Right renal cortex interstitium (tissue), 3 donors: ENCODE data around the gene PMS2. TPM values are rescaled to one million over a fixed set of nuclear protein-coding genes. Genes with fewer than 3 reads are reported as not detected.
A peak's percentile ranks its signal among the peaks of the same experiment; 100 is the strongest.
"Not testable (repeated sequence)": the region's sequence is repeated elsewhere in the genome, so short reads cannot be mapped to it uniquely, and the experiment has no call there.

ENCODE experiments used
- DNase-seq, 3 donors: peaks; one replicate each; pipeline ENCODE4 v3.0.0-alpha.2; 2013; ENCODE audit warnings: low read depth in 3 of 3, low spot score in 2 of 3
- polyA plus RNA-seq, 3 donors: library from polyadenylated mRNA; unstranded; fragments of 120-200 nt; gene quantifications; one replicate each; pipeline ENCODE4 v1.2.1, GENCODE V29; 2013; ENCODE audit not compliant: insufficient read length in 3 of 3

The PMS2 gene
- polyA plus RNA-seq, result 10 to 100 TPM; 21.6 to 24.3 (median 23.8) TPM

DNA sequence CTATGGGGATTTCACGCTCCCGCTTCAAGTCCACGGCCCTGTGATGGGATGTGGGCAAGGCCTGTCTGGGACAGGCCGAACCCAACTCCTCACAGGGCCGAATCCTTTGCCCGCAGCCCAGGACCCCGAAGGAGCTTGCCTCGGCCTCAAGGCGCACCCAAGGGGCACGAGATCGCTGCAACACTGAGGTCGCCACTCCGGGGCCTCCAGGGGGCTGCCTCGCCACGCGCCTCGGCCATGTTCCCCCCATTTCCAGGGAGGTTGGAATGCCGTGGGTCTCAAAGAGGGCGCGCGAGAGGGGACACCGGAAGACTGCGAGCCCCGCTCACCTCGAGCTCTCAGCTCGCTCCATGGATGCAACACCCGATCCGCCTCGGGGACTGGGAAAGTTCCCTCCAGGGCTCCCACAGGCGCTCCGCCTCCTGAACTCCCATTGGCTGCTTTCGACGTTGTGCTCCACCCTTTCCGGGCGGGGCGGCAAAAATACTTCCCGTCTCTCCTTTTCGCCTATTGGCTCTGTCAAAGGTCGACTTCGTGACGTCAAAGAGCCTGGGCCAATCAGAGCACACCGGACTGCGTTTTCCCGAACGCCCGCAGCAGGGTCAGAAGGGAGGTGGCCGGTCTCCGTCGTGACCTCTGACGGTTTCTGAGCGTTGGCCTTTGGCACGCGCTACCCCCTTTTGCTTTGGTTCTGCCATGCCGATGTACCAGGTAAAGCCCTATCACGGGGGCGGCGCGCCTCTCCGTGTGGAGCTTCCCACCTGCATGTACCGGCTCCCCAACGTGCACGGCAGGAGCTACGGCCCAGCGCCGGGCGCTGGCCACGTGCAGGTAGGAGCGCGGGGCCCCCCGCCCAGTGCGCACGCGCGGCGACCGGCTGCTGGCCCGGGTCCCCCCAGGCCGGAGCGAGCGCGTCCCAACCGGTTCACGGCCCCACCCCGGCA, at the start of gene PMS2, which contains the start of gene AIMP2:
TSS of gene PMS2 (minus strand) at position 382 of the 944 bp plus-strand sequence. CDS start at position 352, 30 bp downstream.
TSS of gene AIMP2 (plus strand) at position 605 of the 944 bp plus-strand sequence. CDS start at position 697, 92 bp downstream.
- DNase-seq, result peak; percentile 99 to 100 (median 99)

DNA sequence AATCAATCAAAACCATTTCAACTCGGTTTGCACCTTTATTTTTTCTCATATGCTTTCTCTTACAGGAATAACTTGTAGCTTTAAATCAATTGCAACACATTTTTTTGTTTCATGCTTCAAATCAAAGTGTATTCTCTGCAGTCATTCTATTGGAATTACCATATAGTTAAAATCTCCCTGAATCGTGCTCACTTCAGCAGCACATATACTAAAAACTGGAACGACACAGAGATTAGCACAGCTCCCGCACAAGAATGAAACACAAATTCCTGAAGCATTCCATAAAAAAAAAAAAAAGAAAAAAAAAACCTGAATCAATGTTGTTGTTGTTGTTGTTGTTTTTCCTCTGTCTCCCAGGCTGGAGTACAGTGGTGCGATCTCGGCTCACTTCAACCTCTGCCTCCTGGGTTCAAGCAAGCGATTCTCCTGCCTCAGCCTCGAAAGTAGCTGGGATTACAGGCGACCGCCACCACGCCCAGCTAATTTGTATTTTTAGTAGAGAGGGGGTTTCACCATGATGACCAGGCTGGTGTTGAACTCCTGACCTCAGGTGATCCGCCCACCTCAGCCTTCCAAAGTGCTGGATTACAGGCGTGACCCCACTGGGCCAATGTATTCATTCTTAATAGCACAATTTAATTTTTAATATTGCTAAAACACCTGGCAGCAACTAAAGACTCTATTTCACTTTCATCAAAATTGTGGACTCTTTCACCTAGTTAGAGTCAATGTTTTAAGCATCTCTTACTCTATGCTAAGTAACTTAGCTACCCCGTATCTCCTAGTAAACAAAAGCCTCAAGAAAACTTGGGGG, 48.7 kb upstream of the PMS2 start:
- DNase-seq, result no peak

DNA sequence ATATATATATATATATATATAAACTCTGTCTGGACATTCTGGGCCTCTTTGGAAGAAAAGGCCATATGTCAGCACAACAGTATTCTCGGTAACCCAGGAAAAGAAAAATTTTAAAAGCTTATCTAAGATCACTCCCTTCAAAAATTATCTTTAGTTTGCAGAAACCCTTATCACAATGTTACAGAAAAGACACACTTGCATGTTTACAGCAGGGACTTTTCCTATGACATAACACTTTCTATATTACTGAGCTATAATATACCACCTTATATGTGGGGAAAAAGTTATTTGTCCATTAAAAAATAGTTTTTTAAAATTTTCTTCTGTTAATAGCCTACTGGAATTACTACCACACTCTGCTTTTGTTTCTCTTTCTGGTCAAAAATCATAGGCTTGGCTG, 47.8 kb upstream of the PMS2 start:
- DNase-seq, result no peak

GRCh38 chr7:6051185-6051584, 42.3 kb upstream of the PMS2 start:
- DNase-seq, result not testable (repeated sequence)

DNA sequence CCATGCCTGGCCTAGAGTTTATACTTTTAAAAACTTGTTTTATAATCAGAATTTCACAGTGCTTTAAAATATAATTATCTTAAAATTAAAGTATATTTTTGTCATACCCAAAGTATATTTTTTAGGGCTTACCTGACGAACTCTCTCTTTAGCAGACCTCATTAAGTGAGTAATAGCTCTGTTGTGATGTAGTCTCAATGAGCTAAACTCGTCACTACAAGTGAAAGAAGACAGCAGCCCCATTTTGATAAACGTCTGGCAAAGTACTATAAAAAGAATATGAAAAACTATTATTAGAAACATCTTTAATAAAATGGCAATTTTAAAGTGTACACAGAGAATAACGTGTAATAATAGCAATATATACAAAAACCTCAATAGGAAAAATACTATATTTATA, 40.9 kb upstream of the PMS2 start:
- no peak for DNase-seq

- no peak for DNase-seq
Measured at GRCh38 chr7:6035686-6036085, 26.8 kb upstream of the PMS2 start.

GRCh38 chr7:6035165-6035564, 26.3 kb upstream of the PMS2 start:
- no peak for DNase-seq

GRCh38 chr7:6032641-6033040, 23.8 kb upstream of the PMS2 start:
- DNase-seq, result no peak

- no peak for DNase-seq
Measured at GRCh38 chr7:6032167-6032566, 23.3 kb upstream of the PMS2 start.

GRCh38 chr7:6031567-6031966, 22.7 kb upstream of the PMS2 start:
- no peak for DNase-seq

- no peak for DNase-seq
Measured at GRCh38 chr7:6030988-6031387, 22.1 kb upstream of the PMS2 start, which contains the start of gene ANKRD61. ANKRD61 (plus strand) TSS chr7:6031376; CDS start chr7:6031376, 0 bp downstream.

GRCh38 chr7:6028563-6028962, 19.7 kb upstream of the PMS2 start:
- no peak for DNase-seq

DNA sequence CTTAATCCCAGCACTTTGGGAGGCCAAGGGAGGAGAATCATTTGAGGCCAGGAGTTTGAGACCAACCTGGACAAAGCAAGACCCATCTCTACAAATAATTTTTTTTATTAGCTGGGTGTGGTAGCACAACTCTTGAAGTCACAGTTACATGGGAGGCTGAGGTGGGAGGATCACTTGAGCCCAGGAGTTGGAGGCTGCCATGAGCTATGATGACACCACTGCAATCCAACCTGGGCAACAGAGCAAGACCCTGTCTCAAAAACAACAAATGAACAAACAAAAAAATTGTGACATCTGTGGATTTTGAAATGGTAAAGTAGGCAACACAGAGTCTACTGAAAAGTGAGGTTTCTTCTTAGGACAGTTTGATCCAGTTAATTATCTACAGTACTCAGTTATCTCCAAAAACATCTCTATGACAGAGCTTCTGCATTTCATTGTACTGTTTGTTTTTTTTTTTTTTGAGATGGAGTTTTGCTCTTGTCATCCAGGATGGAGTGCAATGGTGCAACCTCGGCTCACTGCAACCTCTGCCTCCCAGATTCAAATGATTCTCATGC, 19.0 kb upstream of the PMS2 start:
- no peak for DNase-seq

- DNase-seq, result no peak
Measured at GRCh38 chr7:6026820-6027311, 18.0 kb upstream of the PMS2 start.

DNA sequence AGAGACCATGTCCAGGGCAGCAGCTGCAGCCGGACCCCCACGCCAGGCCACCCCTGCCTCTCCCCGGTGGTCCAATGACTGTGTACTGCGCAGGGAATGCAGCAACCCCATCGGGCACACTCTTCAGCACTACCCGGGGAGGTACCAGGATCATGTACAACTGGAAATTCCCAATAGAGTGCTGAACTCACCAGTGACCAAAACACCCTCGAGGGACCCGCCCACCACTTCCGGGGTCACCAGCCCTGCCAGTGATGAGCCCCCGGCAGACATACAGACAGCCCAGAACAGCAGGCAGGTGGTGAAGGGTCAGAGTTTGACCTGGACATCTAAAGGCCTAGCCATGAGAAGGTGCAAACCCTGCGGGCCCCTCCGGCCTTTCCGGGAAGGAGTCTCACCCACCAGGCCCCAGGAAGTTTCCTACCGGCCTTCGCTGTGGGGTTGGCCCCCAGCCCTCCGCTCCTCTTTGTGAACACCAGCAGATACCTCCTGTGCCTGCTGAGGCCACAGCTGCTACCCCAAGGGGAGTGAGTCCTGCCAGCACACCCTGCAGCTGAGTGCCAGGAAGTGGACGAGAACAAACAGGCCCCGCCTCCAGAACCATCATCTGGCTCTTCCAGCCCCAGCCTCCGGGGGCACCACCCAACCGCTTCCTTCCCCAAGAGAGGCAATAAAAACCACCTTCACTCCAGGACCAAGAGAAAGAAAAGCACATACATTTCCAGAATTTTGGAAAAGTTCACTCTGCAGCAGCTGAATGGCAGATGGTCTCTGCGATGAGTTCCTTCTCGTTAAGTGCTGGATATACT, 17.4 kb upstream of the PMS2 start:
- DNase-seq, result no peak

DNA sequence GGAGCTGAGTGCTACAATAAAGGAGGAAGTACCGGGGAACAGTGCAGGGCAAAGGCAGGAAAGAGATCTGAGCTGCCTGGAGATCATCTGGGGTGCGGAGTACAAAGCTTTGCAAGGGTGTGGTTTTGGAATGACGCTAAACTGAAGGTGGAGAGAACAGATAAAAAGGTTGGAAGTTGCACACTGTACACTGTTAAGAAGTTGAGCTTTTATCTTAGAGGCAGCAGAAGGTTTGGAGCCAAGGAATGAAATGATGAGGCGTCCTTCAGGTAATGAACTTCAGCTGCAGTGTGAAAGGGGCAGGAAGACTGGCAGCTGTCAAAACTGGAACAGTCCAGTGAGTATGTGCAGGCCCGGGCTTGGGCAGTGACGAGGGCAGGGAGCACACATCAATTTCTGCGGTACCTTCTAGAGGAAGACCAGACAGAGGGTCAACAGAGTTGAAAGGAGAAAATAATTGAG, 15.2 kb upstream of the PMS2 start:
- DNase-seq, result no peak

- no peak for DNase-seq
Measured at GRCh38 chr7:6022707-6023106, 13.9 kb upstream of the PMS2 start.

GRCh38 chr7:6020371-6021286, 11.8 kb upstream of the PMS2 start:
- no peak for DNase-seq

DNA sequence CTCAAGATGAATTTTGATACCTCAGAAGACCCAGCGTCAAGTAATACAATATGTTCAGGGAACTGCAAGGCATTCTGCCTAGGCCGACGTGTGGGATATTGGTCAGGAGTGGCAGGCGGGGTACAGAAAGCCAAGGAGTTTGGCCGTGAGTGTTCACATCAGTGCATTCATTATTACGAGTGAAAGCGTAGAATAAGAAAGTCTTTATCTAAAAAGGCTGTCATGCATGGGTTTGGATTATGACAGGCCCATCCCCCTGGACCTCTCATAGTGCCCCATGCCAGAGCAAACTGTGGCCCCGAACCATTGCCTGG, 7.8 kb upstream of the PMS2 start:
- no peak for DNase-seq
